Mucosa of descending colon (tissue), 3 donors: Measurements from ENCODE around the gene STN1. TPM values are rescaled to one million over a fixed set of nuclear protein-coding genes. Genes with fewer than 3 reads are reported as not detected.

ENCODE experiments used
- ATAC-seq: fragments of 200-7000 bp; cut with Tn5 transposase; one replicate; pipeline ENCODE4 v1.9.1; 2020; ENCODE audit warnings: mild to moderate bottlenecking, moderate library complexity
- DNase-seq, 3 donors: peaks; one replicate each; pipeline ENCODE4 v3.0.0-alpha.2; 2020
- H3K36me3 ChIP-seq: fragments of 200-600 bp; one replicate; pipeline ENCODE4 v1.8.0; 2021; ENCODE audit warnings: low read depth, mild to moderate bottlenecking
- H3K4me1 ChIP-seq: fragments of 200-600 bp; one replicate; pipeline ENCODE4 v1.8.0; 2021; ENCODE audit warnings: low read depth, mild to moderate bottlenecking
- H3K4me3 ChIP-seq: fragments of 200-600 bp; one replicate; pipeline ENCODE4 v1.8.0; 2021; ENCODE audit warnings: mild to moderate bottlenecking
- H3K9me3 ChIP-seq: fragments of 200-600 bp; one replicate; pipeline ENCODE4 v1.8.0; 2021; ENCODE audit warnings: mild to moderate bottlenecking
- intact Hi-C, 2 donors: fragments of 100-400 bp; cut with DNase I in 1 of 2; cut with micrococcal nuclease in 1 of 2; formaldehyde crosslinking; loops; one replicate each; pipeline versions ENCODE4 v1.11.0 to v1.11.1; 2022; cut with DNase I, micrococcal nuclease
- total RNA-seq, 3 donors: library from RNA; stranded (reverse); fragmentation: NEBNext Ultra II Directional in 2 of 3; extraction: Animal tissue kit (Norgen Biotek cat#: 25700) in 2 of 3; gene quantifications; one replicate each; pipeline versions ENCODE4 v1.2.1 to v1.2.4, GENCODE V29; 2021 to 2023
- TF ChIP-seq, protein P1 (sequence below): fragments of 200-600 bp; IDR thresholded peaks from one replicate; pipeline ENCODE4 v1.8.0; 2022; ENCODE audit warnings: antibody characterized with exemption, mild to moderate bottlenecking
- donor health status: DM: no; HTN: no; CAD: no; lungs with moderate emphysema.
- donor health status: DM: no; HTN: no; CAD: no.
- donor health status: DM: no; HTN: yes; CAD: no.

Gene STN1
- total RNA-seq, 3 donors from 2014 or later: 18.8 to 25.2 (median 20.7) TPM

DNA sequence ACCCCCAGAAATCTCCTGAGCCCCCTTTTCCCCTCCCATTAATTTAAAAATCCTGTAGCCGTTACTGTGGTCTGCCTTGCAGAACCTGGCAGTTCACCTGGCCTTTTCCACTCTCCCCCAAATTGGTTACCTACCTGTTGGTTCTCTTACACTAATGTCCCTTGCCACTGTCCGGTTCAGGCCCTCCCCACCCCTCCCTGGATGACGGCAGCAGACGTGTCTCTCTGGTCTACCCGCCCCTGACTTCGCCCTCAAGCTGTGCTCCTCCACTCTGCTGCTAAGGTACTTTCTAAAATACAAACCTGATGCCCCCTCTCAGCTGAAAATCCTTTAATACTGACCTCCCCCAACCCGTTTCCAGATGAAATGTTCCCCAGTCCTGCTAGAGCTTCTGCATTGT, 47.0 kb downstream of the STN1 start:
- no peaks in the 10 kb centered on the region for H3K4me1 ChIP-seq
- H3K36me3 ChIP-seq: no peaks in the 10 kb centered on the region
- no peak overlapping the region for H3K4me3 ChIP-seq
- intact Hi-C loops: no loop called here
- DNase-seq (no peak), ATAC-seq (no peak)
- no peaks in the 10 kb centered on the region for H3K9me3 ChIP-seq
- TF ChIP-seq, protein P1, sequence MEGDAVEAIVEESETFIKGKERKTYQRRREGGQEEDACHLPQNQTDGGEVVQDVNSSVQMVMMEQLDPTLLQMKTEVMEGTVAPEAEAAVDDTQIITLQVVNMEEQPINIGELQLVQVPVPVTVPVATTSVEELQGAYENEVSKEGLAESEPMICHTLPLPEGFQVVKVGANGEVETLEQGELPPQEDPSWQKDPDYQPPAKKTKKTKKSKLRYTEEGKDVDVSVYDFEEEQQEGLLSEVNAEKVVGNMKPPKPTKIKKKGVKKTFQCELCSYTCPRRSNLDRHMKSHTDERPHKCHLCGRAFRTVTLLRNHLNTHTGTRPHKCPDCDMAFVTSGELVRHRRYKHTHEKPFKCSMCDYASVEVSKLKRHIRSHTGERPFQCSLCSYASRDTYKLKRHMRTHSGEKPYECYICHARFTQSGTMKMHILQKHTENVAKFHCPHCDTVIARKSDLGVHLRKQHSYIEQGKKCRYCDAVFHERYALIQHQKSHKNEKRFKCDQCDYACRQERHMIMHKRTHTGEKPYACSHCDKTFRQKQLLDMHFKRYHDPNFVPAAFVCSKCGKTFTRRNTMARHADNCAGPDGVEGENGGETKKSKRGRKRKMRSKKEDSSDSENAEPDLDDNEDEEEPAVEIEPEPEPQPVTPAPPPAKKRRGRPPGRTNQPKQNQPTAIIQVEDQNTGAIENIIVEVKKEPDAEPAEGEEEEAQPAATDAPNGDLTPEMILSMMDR: no peak

DNA sequence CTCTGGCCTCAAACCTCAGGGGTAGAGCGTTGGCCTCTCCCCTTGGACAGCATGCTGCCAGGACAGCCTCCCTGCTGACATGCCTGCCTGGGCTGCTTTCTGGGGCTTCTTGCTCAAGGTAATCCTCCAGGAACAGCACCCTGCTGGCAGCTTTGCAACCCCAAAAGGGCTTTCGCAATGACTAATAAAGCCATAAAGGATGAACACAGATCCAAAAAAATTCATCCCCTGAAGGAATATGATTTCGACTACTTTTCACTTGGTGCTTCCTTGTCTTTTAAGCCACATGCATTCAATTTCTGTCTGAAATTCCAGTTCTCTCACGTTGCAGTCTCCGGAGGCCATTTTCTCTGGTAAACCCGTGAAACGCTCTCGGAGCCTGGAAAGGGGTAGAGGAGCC, 47.5 kb downstream of the STN1 start:
- no peak for DNase-seq
- Histone ChIP-seq H3K4me1 (no peaks in the 10 kb centered on the region), H3K4me3 (no peak overlapping the region), H3K9me3 (no peaks in the 10 kb centered on the region), H3K36me3 (no peaks in the 10 kb centered on the region)
- TF ChIP-seq, protein P1: no peak
- ATAC-seq: no peak
- intact Hi-C loops: no loop called here

DNA sequence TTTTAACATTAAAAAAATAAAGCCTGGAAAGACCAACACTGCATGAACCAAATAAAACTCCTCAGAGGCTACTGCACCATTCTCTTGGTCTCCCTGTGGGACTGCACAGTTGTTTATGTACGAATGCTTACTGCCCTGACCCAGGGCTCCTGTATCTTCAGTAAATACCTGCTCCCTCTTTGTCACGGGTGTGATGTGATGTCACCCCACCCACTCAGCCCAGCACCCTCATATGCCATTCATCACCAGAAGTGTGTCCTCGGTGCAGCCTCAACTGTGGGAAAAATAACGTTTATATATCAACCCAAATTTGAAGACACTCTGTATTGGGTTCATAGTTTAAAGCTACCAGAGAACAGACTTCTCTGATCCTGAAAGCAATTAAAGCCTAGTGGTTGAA, 48.6 kb downstream of the STN1 start:
- no peak for DNase-seq
- Histone ChIP-seq H3K9me3 (peaks cover 8% of the 10 kb centered on the region), H3K4me3 (no peak overlapping the region), H3K36me3 (no peaks in the 10 kb centered on the region), H3K4me1 (no peaks in the 10 kb centered on the region)
- intact Hi-C loops: no loop called here
- ATAC-seq: no peak
- TF ChIP-seq, protein P1: no peak

DNA sequence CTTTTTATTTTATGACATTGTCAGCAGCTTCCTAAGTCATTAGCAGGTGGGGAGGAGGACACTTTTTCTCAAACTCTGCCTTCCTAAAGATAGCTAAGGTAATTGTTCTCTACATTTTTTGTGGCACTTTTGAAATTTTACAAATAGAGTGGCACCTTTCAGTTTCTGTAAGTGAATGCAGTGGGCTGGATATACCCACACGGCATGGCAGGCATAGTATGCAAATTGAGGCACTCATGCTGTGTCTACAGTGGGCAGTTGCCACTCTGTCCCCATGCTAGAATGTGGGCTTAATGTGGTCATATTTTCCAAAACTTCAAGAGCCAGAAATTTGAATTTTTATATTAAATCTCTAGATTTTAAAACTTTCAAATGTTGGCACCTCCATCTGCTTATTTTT, 49.8 kb downstream of the STN1 start:
- DNase-seq (no peak), ATAC-seq (no peak)
- no peak overlapping the region for H3K4me3 ChIP-seq
- H3K4me1 ChIP-seq: no peaks in the 10 kb centered on the region
- H3K36me3 ChIP-seq: no peaks in the 10 kb centered on the region
- TF ChIP-seq, protein P1: no peak
- peaks cover 8% of the 10 kb centered on the region for H3K9me3 ChIP-seq
- intact Hi-C loops: no loop called here

DNA sequence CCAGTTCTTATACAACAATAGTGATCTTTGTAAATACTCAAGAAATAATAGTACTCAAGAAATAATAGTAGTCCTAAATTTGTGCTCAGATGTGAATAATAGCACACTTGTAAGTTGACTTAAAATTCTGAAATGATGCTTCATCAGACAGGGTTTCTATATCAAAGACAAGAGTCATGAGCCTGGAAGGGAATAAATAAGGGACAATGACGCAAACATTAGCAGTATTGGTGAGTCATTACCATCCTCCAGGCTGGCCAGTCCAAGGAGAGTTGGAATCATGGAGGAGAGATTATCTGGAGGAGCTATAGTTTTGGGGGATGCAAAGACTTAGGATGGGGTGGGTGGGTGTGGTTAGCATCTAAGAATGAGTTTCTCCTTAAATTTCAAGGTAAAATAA, 56.5 kb downstream of the STN1 start:
- Histone ChIP-seq H3K4me1 (peaks cover 4% of the 10 kb centered on the region), H3K4me3 (no peak overlapping the region), H3K9me3 (peaks cover 8% of the 10 kb centered on the region), H3K36me3 (no peaks in the 10 kb centered on the region)
- TF ChIP-seq, protein P1: no peak
- intact Hi-C loops: no loop called here
- DNase-seq (no peak), ATAC-seq (no peak)
